ENCODE results near the gene RTEL1.
"Not testable (repeated sequence)": the region's sequence is repeated elsewhere in the genome, so short reads cannot be mapped to it uniquely, and the experiment has no call there.

DNA sequence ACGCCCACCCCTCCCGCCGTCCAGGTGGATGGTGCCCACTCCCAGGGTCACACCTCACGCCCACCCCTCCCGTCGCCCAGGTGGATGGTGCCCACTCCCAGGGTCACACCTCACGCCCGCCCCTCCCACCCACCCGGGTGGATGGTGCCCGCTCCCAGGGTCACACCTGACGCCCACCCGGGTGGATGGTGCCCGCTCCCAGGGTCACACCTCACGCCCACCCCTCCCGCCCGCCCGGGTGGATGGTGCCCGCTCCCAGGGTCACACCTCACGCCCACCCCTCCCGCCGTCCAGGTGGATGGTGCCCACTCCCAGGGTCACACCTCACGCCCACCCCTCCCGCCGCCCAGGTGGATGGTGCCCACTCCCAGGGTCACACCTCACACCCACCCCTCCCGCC lies 7.6 kb upstream of the RTEL1 start:
- TF ChIP-seq, protein P1, sequence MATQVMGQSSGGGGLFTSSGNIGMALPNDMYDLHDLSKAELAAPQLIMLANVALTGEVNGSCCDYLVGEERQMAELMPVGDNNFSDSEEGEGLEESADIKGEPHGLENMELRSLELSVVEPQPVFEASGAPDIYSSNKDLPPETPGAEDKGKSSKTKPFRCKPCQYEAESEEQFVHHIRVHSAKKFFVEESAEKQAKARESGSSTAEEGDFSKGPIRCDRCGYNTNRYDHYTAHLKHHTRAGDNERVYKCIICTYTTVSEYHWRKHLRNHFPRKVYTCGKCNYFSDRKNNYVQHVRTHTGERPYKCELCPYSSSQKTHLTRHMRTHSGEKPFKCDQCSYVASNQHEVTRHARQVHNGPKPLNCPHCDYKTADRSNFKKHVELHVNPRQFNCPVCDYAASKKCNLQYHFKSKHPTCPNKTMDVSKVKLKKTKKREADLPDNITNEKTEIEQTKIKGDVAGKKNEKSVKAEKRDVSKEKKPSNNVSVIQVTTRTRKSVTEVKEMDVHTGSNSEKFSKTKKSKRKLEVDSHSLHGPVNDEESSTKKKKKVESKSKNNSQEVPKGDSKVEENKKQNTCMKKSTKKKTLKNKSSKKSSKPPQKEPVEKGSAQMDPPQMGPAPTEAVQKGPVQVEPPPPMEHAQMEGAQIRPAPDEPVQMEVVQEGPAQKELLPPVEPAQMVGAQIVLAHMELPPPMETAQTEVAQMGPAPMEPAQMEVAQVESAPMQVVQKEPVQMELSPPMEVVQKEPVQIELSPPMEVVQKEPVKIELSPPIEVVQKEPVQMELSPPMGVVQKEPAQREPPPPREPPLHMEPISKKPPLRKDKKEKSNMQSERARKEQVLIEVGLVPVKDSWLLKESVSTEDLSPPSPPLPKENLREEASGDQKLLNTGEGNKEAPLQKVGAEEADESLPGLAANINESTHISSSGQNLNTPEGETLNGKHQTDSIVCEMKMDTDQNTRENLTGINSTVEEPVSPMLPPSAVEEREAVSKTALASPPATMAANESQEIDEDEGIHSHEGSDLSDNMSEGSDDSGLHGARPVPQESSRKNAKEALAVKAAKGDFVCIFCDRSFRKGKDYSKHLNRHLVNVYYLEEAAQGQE (IDR thresholded peaks at IDR 0.05; ENCODE audit: borderline replicate concordance), result not testable (repeated sequence)
- TF ChIP-seq, protein P2, sequence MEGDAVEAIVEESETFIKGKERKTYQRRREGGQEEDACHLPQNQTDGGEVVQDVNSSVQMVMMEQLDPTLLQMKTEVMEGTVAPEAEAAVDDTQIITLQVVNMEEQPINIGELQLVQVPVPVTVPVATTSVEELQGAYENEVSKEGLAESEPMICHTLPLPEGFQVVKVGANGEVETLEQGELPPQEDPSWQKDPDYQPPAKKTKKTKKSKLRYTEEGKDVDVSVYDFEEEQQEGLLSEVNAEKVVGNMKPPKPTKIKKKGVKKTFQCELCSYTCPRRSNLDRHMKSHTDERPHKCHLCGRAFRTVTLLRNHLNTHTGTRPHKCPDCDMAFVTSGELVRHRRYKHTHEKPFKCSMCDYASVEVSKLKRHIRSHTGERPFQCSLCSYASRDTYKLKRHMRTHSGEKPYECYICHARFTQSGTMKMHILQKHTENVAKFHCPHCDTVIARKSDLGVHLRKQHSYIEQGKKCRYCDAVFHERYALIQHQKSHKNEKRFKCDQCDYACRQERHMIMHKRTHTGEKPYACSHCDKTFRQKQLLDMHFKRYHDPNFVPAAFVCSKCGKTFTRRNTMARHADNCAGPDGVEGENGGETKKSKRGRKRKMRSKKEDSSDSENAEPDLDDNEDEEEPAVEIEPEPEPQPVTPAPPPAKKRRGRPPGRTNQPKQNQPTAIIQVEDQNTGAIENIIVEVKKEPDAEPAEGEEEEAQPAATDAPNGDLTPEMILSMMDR (IDR thresholded peaks at IDR 0.05; ENCODE audit: poor library complexity, severe bottlenecking), result not testable (repeated sequence)
- not testable (repeated sequence) for TF ChIP-seq RAD21 (conservative IDR thresholded peaks at IDR 0.05); EP300 (conservative IDR thresholded peaks at IDR 0.05; ENCODE audit: poor library complexity, severe bottlenecking); POLR2AphosphoS5 (IDR thresholded peaks at IDR 0.05); SMC3 (conservative IDR thresholded peaks at IDR 0.05; ENCODE audit: poor library complexity); TAF1 (IDR thresholded peaks at IDR 0.05; ENCODE audit: low read depth); EZH2 (IDR thresholded peaks at IDR 0.05; ENCODE audit: borderline replicate concordance, insufficient read depth, low read length, poor library complexity, severe bottlenecking); MXI1 (conservative IDR thresholded peaks at IDR 0.05; ENCODE audit: poor library complexity, severe bottlenecking)
